Fibroblast of skin of left biceps (primary cell): Measurements from ENCODE around the gene NKX1-1.

ENCODE experiments used
- DNase-seq, 2 experiments: peaks; one replicate each; pipeline ENCODE4 v3.0.0-alpha.2; 2013; ENCODE audit warnings: low read depth in 2 of 2

Gene NKX1-1

DNA sequence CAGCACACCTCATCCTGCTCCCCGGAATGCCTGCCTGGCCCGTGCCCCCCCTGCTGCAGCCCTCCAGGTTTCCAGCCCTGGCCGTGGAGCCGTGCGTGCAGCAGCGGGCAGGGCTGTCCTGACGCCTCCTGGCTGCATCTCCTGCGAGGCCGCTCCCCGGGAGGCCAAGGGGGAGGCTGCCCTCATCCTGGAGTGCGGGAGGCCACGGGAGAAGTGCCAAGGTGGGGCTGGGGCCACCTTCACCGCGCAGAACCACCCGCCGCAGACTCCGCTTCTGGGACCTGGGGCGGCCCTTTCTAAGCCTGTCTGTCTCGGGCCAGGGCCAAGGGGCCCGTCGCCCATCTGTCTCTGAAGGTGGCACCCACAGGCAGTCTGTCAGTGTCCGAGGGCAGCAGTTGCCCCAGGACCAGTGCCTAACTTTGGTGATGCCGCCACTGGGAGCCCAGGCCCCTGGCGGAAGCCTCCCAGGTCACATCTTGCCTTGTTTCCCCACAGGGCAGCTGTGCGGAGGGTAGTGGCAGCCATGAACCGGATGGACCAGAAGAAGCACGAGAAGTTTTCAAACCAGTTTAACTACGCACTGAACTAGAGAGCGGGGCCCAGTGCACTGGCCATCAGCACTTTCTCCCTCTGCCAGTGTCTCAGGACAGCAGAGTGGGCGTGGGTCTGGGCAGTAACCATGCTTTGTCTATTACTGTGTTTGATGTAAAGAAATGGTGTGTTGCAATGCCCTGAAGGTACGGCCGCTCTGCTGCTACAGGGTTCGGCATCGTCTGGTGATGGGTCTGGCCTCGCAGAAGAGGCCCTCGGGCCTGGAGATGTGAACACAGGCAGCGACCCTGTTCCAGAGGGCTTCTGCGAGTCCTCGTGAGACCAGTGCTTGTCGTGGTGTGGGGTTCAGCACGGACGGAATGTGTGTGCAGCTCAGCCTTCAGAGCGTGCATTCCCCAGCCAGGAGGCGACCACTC lies 20.6 kb downstream of the NKX1-1 start:
- no peak for DNase-seq

- no peak for DNase-seq
These were observed 21.4 kb downstream of the NKX1-1 start for GRCh38 chr4:1384675-1385372.

DNA sequence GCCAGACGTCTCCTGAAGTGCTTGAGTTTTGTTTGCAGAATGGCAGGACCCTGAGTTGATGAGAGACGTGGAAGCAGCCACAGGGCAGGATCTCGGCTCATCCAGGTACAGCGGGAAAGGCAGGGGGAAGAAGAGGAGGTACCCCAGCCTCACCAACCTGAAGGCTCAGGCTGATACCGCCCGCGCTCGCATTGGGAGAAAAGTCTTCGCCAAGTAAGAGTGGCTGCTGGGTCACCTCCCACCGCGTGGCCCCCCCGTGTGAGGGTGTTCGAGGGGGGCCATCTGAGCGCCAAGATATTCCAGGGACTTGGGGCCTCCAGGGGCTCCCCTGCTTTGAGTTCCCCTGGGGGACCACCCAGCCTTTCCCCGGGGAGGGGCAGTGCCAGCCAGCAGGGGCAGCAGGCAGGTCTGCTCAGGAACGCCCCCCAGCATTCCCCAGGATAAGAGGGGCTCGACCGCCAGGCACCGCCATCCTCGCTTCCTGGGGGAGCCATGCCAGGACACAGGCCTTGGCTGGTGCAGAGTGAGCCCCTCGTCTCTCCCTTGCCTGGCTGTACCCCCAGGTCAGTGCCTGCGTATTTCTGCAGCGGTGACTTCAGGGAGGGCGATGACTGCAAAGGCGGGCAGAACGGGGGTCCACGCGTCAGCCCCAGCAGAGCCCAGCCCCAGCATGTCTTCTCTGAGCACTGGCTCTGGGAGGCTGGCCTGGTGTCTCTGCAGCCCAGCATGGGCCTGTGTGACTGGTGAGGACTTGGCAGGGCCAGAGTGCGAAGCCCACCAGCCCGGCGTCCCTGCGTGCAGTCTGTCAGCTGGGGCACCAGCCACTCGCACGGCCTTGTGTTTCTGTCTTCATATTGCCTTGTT lies 22.3 kb downstream of the NKX1-1 start:
- DNase-seq = no peak

DNA sequence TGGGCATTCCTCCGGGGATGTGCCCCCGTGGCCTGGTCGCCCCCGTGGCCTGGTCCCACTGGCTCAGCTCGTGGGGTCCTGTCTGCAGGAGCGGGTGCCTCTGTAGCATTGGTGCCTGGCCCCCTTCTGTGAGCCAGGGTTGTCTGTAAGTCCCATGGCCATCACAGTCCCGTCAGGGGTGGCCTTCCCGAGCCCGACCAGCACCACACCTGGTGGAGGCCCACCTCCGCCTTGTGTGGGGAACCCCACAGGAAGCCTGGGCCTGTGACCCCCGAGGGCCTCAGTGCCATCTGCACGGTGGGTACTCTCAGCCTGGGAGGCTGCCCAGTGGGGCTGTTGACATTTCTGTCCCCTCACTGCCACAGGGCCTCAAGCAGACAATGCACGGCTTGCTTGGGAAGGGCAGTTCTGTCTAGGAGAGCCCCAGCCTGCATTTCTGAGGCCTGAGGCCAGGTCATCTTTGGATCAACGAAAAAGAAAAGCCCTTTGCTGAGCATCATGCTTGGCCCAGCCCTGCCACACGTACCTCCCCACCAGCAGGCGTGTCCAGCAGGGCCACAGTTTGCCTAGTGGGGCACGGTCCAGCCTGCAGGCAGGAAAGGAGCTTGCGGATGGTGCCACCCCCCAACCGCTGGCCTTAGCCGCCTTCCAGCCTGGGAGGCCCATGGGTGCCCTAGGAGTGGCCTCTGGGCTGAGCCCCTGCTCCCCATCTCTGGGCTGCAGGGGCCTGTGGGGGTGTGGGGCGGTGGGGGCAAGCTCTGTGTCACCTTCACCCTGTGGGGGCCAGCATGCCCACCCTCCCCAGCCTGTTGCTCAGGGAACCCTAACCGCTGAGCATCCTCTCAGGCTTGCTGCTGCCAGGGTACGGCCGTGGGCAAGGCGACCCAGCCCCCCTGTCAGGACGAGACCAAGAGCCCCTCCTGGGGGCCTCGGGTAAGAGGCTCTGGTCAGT lies 23.2 kb downstream of the NKX1-1 start:
- no peak for DNase-seq

DNA sequence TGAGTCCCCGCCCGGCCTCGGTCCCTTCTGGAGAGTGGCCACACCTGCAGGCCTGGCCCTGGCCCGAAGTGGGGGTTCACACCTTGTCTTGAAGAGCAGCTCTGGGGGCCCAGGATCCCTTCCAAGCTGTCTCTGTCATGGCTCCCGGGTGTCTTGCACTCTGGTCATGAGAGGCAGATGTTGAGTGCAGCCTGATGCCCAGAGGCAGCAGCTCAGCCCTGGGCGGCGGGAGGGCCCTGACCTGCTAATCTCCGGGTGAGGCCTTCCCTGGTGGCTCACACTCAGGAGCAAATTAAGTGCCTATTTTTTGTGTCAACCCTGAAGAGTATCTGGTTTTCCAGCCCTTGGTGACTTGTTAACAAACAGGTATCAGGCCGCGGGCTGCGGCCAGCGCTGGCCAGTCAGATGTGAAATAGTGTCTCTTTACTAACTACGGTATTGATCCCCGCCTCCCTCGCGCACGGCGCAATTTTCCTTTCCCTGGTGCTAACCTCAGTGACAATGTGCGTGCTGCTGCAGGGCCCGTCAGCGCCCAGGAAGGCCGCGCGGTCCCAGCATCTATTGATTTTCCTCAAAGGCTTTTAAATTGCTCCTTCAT lies 24.2 kb downstream of the NKX1-1 start:
- DNase-seq = no peak

DNA sequence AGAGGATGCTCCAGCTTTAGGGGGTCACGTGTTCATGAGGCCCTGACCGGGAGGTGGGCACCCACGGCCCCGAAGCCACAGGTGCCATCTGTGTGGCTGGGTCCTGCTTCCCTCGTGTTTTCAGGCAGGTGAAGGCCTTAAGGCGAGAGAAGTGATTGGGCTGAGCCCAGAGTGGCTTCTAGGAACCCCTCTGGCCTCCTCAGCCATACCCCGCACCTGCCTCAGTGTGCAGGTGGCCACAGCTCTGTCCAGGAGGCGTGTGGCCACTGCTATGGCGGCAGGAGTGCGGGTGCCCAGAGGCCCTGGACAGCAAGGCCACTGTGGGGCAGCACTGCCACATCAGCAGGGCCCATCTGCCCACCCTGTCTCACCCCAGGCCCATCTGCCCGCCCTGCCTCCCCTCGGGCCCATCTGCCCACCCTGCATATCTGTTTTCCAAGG lies 25.0 kb downstream of the NKX1-1 start:
- DNase-seq = no peak

DNA sequence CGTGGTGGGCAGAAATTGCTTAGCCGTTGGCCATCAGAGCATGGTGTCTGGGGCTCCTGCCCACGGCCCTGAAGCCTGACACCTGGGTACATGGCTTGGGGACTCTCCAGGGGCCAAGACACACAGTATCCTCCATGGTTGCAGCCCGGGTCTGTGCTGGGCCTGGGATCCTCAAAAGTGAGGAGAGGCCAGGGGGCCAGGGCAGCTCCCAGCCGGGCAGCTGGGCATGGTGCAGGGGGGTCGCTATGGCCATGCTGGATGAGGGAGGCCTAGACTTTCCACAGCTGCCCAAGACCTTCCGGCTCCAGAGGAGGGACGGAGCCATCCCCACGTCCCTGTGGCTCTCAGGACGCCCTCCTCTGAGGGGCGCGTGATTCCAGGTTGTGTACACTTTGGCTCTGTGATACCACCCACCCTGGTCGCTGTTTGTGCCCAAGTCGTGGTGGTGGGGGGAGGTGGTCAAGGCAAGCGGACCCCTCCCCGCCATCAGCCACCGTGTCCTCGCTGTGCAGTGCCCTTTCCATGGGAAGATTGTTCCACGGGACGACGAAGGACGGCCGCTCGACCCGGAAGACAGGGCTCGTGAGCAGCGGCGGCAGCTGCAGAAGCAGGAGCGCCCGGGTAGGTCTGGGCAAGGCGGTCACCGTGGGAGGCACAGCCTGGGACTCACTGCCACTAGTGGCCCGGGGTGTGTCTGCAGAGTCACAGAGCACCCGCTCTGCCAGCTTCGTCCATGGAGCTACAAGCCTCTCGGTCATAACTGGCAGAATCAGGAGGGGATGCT lies 25.7 kb downstream of the NKX1-1 start:
- DNase-seq = no peak

- no peak for DNase-seq
These were observed 26.4 kb downstream of the NKX1-1 start for GRCh38 chr4:1379801-1380331.

DNA sequence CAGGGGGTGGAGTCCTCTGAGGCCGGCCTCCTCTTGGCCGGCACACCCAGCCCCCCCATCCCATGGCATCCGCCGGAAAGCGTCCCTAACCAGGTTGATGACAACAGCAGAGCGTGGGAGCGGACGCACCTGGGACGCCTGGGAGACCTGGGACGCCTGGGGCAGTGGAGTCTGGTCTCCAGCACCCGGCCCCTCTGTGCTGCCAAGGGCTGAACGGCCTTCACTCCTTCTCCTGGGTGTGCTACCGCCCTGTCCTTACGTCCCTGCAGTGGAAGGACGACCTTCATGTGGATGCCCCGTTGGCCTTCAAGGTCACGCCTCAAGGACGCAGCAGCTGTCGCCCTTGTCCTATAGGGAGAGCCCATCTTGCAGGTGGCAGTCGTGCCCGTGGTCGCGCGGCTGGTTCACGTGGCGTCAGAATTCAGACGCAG lies 26.9 kb downstream of the NKX1-1 start:
- DNase-seq = no peak

- no peak for DNase-seq
These were observed 27.5 kb downstream of the NKX1-1 start for GRCh38 chr4:1378559-1379231.

GRCh38 chr4:1377606-1378261 lies 28.5 kb downstream of the NKX1-1 start:
- no peak for DNase-seq

- no peak for DNase-seq
These were observed 29.2 kb downstream of the NKX1-1 start for GRCh38 chr4:1376841-1377605.

DNA sequence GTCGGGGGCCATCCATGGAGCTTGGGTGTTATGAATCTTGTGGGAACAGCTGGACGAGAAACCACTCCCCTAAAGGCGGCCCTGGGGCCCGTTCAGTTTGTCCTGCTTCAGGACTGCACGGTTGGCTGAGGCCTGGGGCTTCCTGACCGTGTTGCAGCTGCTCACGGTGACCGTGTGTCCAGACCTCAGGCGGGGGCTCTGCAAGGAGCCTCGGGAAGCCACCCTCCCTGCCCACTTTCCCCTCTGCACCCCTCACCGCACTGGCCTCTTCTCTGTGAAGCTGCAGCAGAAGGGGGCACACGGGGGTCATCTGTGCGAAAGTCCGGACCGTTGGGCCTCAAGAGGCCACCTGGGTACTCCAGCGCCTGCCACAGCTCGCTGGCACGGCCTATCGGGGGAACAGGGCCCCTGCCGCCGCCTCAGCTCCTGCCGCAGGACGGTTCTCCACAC lies 29.8 kb downstream of the NKX1-1 start:
- no peak for DNase-seq

DNA sequence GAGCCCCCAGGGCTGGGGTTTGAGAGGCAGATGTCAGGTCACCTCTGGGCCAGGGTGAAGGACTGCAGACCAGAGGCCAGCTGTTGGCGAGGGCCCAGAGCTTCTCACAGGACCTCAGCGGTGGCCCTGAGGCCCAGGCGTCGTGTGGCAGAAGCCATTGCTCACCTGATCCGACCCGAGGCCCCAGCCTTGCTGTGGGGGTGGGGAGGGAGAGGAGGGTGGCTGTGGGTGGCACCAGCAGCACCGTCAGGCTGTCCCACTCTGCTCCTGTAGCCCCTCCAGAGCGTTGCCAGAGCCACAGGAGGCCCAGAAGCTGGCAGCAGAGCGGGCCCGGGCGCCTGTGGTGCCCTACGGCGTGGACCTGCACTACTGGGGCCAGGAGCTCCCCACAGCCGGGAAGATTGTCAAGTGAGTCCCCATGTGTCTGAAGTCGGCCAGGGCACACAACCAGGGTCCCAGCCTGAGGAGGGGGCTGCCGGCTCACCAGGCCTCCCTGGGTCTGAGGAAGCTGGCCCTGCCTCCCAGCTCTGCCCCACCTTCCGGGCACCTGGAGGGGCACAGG lies 30.4 kb downstream of the NKX1-1 start:
- no peak for DNase-seq

GRCh38 chr4:1375051-1375721 lies 31.1 kb downstream of the NKX1-1 start:
- DNase-seq = no peak

DNA sequence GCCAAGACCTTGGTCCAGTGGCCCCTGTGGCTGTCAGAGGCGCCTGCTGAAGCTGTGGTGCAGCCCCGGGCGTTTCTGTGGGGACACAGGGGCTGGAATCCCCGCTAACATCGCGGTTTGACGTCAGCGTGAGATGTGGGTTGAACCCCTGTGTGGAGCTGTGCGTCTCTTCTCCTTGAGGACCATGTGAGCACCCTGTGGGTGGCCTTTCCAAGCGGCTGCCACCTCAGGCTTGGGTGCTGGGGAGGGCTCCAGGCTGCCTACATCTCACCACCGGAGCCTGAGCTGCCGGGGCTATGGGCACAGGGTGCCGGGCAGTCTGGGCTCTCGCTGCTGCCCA lies 31.6 kb downstream of the NKX1-1 start:
- no peak for DNase-seq
